C1 segment of cervical spinal cord (tissue), 14 donors: ENCODE data around the gene RALA.

Experiments
- DNase-seq, 14 donors: peaks; one replicate each; lab custom pipeline; 2025; lab: John Stamatoyannopoulos, UW

The RALA gene, protein sequence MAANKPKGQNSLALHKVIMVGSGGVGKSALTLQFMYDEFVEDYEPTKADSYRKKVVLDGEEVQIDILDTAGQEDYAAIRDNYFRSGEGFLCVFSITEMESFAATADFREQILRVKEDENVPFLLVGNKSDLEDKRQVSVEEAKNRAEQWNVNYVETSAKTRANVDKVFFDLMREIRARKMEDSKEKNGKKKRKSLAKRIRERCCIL

DNA sequence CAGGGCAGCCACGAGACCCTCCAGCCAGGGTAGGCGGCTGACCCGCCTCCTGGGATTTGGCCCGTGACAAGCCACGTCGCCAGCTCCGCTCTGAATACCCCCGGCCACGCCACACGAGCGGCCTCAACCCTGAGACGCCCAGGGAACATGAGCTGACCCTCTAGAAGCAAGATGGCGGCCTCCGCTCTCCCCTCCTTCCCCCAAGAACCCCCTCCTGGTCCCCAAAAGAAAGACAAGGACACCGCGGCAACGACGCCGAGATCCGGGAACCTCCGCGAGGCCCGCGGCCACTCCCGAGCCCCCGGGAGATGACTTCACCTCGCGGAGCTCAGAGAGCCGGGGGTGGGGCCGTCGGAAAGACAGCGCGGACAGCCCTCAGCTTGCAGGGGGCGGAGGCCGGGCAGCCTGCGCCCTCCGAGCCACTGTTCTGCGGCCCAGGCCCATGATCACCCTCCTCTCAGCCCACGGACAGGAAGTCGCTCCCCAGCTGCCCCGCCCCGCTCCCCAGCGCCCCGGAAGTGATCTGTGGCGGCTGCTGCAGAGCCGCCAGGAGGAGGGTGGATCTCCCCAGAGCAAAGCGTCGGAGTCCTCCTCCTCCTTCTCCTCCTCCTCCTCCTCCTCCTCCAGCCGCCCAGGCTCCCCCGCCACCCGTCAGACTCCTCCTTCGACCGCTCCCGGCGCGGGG is at the start of gene RALA:
Gene RALA (plus strand): TSS at position 526 of the 685 bp plus-strand sequence. CDS start 63,096 bp downstream, outside the sequence.
- peak; percentile 23 to 96 (median 90) for DNase-seq

DNA sequence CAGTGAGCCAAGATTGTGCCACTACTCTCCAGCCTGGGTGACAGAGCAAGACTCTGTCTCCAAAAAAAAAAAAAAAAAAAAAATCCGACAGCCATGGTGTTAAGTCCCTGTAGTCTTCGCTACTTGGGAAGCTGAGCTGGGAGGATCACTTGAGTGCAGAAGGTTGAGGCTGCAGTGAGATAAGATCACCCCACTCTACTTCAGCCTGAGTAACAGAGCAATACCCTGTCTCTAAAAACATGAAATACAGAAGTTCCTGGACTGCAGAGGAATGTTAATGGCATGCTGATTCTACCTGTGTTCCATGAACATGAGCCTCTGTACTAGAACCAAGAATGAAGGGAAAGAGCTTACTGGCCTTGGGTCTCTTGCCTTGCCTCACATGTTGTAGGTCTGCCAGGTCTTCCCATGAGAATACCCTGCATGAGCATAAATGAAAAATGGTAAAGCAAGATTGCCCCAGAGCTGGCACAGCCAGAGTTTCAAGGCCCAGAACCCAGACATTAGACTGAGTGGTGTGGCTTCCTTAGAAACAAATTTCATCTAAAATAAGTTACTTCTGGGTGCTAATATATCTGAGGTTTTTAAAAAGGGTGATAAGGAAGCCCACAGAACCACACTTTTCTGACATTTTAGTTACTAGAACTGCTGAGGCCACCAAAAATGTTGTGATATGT is 48.6 kb upstream of the RALA start:
- no peak for DNase-seq

DNA sequence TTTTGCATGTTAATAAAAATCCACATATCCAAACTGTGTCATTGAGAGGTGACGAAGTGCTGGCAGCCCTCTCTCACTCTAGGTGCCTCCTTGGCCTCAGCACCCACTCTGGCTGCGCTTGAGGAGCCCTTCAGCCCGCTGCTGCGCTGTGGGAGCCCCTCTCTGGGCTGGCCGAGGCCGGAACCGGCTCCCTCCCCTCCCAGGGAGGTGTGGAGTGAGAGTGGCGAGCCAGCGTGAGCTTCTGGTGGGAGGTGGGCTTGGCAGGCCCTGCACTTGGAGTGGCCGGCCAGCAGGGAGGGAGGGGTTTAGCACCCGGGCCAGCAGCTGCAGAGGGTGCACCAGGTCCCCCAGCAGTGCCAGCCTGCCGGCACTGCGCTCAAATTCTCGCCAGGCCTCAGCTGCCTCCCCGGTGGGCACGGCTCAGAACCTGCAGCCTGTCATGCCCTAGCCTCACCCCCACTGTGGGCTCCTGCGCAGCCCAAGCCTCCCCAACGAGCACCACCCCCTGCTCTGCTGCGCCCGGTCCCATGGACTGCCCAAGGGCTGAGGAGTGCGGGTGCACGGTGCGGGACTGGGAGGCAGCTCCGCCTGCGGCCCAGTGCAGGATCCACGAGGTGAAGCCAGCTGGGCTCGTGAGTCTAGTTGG is 46.0 kb upstream of the RALA start:
- DNase-seq = no peak

DNA sequence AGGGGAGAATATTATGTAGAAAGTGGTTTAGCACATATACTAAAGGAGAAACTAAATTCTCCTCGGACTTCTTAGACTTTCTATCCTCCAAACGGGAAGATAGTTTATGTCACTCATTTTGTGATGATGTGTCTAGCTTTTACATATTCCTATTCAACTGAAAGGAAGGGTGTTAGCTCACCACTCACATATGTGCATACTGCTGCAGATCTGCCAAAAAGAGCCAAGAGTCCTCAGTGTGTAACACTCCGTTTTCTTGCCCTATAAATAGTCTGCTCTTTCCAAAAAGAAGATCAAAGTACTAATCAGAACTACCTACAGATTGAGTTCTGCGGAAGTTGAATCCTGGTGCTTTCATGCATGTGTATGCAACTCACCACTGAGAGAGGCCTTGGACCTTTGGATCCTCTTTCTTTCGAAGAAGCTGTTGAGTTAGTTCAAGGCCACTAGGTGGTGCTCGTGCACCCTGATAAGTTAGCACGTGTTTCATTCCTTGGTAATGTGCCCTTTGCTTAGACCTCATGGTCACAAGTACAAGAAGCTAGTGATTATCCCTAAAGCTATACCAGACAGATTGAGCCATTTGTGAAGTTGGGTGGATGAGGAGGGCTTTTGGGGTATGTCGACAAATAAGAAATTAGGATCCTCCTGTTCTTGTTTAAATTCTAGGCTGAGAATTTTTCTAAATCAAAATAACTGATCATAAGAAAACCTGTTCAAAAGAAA is 43.1 kb upstream of the RALA start:
- DNase-seq = peak in 12 of 14 donors; percentile 2 to 72 (median 52)

DNA sequence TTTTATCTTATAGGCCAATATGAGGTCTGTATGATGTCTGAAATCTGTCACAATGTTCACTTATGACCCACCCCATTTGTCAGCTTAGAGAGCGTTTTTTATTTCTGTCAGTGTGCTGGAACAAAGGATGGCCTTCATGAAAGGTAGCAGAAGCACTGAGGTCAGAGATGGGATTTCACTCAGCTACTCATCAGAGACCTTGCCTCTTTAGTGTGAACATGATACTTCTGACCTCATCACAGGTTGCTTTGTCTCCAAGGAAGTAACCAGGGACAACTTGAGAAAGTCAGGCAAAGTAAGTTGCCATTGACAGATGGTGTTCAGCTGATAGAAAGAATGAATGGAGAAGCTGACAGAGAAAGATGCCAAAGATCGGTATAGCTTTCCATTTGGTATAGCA is 40.8 kb upstream of the RALA start:
- no peak for DNase-seq

DNA sequence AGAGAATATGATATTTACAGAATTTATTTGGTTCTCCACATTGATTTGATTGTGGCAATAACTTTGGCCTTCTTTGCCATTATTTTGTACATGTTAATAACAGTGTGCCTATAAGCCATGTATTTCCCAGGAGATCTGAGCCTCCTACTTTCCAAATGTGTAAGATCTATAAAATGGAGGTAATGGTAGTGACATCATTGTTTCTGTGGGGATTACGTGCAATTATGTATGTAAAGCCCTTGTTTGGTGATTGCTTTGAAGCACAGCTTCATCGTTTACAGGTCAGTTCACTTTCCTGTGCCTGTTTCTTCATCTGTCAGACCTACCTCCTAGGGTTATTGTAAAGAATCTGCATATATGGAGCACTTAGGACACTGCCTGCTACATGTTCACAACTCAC is 39.8 kb upstream of the RALA start:
- no peak for DNase-seq

DNA sequence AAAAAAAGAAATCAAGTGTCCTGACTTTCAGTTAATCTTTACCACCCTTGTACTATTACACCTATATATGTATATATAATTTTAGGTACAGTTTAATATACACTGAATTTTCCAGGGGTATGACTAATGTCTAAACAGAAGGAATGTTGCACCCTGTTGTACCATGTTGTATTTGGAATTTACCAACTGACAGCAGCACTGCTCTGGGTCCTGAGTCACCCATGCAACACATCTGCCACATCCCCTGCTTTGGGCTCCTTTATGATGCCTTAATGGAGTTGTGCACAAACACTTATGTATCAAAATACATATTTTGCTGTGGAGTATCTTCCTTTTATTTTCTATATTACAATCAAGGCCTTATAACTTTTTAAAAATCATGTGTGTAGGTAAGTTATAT is 36.0 kb upstream of the RALA start:
- DNase-seq = no peak

DNA sequence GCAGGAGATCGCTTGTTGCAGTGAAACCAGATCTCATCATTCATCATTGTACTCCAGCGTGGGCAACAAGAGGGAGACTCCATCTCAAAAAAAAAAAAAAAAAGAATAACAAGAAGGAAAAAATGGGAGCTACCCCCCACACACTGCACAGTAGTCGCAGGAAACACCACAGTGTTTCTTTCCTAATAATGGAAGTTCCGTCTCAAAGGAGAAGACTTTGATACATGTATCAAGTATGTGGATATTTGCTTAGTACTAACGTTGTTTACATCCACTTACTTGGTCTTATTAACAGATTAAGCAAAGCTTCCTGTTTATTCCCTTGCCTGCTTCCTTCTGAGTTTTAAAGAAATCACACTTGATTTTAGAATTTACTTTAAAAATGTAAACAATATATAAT is 35.0 kb upstream of the RALA start:
- no peak for DNase-seq

DNA sequence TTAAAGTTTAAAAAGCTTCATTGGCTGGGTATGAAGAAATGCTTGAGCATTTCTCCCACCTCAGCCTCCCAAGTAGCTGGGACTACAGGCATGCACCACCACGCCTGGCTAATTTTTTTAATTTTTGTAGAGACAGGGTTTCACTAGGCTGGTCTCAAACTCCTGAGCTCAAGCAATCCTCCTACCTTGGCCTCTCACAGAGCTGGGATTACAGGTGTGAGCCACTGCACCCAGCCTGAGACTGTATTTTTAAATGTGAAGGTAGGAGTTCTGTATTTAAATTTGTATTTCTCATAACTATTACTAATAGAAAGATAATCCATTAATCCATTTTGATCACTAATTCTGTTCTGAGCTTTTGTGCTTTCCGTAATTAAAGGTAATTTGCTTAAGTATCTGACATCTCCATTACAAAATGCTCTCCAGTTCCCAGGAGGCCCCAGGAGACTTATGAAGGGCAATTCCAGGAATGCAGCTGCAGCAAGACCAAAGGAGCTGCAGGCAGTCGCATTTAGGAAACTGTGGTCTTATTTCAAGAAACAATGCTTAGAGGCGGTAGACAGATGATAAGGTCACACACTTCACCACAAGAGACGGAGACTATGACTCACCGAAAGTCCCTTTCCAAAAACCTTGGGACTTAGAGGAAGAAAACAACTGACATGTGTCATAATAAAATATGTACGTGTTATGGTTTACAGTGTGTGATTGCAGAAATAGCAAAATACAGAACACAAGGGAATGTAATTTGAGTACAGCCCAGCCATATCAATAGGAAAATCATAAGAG is 33.9 kb upstream of the RALA start:
- DNase-seq = no peak

DNA sequence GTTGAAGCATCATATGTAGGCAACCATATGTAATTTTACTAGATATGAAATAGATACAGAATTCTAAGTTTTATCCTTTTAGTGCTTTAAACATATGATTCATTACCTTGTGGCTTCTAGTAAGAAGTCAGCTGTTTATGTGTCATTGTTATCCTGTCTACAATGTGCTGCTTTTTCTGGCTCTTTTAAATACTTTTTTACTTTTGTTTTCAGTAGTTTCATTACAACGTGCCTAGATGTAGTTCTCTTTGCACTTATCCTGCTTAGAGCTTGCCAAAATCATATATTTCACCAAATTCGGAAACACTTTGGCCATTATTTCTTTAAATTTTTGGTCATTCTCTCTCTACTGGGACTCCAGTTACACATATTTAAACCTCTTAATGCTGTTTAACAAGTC is 30.8 kb upstream of the RALA start:
- DNase-seq = no peak

DNA sequence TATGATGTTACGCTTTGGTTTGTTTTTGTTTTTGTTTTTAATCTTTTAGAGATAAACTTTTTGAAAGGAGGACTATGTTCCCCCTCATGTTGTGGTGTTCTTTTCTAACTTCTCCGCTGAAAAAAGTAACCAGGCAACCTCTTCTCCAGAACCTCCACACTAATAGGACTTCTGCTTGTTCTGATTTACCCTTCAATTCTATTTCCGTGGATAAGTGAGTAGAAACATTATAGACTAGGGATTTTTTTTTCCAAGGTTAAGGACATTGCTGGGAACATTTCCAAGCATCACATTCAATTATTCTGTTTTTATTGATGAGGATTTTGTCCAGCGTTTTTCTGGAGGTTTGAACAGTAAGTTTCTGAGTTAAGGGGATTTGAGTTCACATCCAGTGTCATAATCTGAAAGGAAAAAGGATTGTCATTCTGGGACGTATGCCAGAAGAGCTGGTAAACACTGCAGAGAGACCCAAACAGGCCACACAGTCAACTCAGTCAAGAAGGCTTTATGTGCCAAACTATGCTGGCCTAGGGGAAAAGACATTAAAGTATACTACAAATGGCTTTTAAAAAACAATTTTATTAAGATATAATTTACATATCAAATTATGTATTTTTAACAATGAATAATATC is 28.3 kb upstream of the RALA start:
- DNase-seq = peak in 1 of 14 donors; percentile 6

DNA sequence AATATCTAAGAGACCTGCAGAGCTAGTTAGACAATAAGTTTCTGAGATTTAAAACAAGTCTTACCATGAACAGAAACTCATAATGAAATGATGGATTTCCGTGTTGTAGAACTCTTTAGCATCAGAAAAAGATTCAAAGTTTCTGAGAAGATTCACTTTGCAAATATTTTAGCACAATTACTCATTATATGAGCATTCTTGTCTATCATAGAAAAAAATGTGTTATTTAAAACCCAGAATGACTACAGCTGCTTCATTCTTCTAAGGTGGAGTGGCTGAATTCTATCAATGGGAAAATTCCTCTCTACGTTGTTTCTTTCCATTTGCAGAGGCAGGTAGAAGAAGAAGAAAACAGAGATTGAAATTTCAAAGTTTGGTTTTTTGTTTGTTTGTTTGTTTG is 21.0 kb upstream of the RALA start:
- DNase-seq = no peak

DNA sequence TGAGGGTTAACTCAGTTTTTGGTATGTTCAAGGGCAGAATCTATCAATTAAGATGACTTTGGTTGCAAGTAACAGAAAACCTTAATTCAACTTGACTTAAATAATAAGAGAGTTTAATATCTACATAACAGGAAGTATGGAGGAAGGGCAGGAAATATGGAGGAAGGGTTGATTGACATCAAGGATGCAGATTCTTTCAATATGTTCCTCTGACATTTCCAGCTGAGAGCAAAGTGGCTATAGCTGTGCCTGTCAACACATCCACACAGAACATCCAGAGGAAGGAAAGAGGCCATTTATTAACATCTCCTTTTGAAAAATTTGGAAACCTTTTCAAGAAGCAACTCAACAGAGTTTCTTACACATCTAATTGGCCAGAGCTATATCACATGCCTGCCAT is 19.4 kb upstream of the RALA start:
- no peak for DNase-seq

DNA sequence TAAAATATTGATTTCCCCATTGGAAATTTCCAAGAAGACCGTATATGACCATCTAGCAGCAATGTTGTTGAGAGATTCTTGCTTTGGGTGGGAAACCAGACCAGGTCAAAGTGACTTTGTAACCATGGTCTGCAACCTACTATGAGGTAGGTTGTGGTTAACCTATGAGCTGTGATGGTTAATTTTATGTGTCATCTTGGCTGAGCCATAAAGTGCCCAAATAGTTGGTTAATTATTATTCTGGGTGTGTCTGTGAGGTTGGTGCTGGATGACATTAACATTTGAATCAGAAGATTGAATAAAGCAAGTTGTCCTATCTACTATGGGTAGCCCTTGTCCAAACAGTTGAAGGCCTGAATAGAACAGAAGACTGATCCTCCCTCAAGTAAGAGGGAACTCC is 18.3 kb upstream of the RALA start:
- DNase-seq = no peak

DNA sequence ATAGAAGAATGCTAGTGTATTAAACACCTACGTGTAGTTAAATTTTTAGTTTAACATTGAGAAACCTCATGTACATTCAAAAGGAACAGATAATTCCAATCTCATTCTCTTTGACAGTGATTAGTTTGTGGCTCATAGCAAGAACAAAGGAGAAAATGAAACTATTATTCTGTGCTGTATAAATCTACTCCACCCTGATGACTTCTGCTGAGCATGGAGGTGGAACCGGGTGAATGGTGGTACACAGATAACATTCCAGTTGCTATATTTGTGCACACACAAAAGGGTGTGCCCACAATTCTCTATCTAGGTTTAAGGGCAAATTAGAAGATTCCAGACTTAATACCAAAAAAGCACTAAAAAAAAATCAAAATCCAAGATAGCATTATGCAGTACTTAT is 17.0 kb upstream of the RALA start:
- no peak for DNase-seq

DNA sequence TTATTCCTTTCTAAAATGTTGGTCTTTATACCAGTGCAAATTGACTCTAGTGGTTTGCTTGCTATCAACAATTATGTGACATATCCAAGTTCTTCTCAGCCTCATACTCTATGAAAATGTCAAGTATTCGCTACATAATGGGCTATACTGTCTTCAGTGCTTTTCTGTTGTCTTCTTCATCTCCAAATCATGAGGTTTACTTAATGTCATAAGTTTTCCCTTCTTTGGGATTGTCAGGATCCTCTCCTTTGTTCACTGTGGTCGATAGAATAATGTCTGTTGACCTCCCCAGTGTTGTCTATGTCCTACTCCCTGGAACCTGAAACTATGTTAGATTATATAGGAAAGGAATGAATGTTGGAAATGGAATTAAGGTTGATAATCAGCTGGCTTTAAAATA is 16.4 kb upstream of the RALA start:
- DNase-seq = no peak

DNA sequence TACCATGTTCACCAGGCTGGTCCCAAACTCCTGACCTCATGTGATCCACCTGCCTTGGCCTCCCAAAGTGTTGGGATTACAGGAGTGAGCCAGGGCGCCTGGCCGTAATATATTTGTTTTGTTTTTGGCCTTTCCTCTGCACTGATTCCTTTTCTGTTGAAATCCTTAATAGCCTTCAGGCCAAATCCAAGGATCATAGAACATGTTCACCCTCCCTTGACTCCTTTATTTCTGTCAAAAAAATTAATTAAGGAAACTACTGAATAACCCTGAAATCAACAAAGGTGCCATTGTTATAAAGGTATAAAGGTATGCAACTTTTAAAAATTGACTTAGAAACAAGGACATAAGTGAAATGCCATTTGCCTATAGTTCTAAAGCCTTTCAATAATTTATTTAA is 15.5 kb upstream of the RALA start:
- DNase-seq = no peak

DNA sequence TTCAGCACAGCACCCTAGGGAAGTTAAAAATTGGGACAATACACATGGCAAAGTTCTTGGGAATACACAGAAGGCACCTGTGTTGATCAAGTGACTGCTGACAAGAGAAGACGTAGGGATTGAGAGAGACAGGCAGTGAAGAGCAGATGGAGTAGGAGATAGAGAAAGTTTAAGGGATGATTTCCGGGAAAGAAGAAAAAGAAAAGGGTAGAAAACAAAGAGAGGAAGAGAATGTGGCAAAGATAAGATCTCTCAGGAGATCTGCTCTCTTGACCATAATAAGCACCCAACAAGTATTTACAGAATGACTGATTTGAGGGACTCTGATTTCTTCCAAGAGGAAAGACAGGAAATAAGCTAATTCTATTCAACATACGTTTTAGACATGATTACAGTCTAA is 15.1 kb upstream of the RALA start:
- no peak for DNase-seq

DNA sequence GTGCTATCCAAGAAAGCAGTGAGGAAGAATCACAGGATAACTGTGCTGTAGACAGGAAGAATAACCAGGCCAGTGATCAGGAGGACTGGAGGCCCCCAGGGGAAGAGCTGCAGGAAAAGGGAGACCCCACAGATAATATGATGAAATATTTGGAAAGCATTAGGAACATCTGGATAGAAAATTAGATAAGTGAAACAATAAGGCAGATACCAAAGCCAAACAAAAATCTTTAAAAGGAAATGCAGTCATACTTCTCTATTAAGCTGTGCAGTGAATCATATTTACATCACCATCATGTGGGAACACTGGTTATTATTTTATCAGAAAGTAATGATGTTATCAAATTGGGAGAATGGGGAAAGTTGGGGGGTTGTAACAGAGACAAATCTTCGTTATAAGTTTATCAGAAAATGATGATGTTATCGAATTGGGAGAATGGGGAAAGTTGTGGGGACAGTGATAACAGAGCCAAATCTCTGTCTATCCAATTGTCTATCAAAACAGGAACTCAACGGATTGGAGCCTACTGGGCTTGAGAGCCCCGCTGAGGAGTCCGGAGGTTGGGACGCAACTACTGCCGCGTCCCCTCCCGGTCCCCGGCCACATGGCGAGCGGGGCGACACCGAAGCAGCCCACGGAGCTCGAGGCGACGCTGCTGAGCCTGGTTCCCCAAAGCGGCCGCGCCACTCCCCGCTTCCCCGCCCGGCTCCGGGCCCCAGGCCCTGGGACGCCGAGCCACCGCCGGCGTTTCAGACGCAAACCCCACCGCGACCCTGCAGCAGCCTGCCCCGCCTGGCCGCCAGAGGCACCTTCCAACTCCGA is 14.0 kb upstream of the RALA start:
- DNase-seq = no peak

DNA sequence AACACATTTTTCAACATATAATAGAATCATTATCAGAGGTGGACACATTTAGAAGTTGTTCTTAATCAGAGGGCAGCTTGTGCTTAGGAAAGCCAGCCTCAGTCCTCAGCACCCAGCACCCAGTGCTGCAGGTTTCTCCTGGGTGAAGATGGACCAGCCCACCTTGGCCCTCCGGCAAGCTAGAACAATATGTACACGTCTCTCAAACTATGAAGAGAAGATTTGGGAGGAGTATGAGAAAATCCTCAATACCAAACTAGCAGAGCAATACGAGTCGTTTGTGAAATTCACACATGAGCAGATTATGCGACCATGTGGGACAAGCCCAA is 13.5 kb upstream of the RALA start:
- DNase-seq = no peak
